ENCODE results near the gene PLEKHA6. TPM values are rescaled to one million over a fixed set of nuclear protein-coding genes. Genes with fewer than 3 reads are reported as not detected.
A peak's percentile ranks its signal among the peaks of the same experiment; 100 is the strongest.

Gene PLEKHA6
- polyA plus RNA-seq, 1 donor from 2014 or later, result 22.6 TPM

DNA sequence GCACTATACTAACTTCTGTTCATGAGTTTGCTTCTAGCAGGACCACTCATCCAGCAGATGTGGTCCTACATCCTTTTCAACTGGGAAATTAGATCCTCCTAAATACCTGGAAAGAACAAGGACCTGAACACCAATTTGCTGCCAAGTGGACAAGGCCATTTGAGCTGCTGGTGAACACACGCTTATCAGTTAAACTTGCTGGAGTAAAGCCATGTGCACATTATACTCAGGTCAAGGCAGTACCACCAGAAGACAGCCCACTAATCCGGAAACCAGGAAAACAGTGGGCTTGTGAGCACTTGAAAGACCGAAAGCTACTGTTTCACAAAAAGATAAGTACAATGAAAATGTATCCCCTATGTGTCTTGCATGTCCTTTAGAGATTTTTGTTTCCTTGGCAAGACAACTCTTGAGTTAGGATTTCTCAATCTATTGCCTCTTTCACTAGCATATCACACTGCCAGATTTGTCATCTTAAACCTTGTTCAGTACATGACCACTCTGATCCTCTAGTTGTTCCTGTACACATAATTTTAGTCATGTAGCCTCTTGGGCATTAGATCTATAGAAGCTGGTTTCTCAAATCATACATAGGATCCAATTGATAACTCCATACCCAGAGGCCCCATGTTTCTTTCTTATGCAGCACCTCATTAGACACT, 189.1 kb downstream of the PLEKHA6 start:
- no peak overlapping the region for H3K4me2 ChIP-seq (ENCODE audit: low read length)
- H4K20me1 ChIP-seq (ENCODE audit: insufficient read depth), result no peaks in the 10 kb centered on the region
- TF ChIP-seq, protein P1, sequence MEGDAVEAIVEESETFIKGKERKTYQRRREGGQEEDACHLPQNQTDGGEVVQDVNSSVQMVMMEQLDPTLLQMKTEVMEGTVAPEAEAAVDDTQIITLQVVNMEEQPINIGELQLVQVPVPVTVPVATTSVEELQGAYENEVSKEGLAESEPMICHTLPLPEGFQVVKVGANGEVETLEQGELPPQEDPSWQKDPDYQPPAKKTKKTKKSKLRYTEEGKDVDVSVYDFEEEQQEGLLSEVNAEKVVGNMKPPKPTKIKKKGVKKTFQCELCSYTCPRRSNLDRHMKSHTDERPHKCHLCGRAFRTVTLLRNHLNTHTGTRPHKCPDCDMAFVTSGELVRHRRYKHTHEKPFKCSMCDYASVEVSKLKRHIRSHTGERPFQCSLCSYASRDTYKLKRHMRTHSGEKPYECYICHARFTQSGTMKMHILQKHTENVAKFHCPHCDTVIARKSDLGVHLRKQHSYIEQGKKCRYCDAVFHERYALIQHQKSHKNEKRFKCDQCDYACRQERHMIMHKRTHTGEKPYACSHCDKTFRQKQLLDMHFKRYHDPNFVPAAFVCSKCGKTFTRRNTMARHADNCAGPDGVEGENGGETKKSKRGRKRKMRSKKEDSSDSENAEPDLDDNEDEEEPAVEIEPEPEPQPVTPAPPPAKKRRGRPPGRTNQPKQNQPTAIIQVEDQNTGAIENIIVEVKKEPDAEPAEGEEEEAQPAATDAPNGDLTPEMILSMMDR (IDR thresholded peaks at IDR 0.05; ENCODE audit: poor library complexity, severe bottlenecking), result no peak
- TF ChIP-seq SMC3 (conservative IDR thresholded peaks at IDR 0.05; ENCODE audit: poor library complexity), result no peak
- no peak for TF ChIP-seq EZH2 (IDR thresholded peaks at IDR 0.05; ENCODE audit: borderline replicate concordance, insufficient read depth, low read length, poor library complexity, severe bottlenecking)
- no peak for TF ChIP-seq MXI1 (conservative IDR thresholded peaks at IDR 0.05; ENCODE audit: poor library complexity, severe bottlenecking)
- TF ChIP-seq POLR2AphosphoS5 (IDR thresholded peaks at IDR 0.05), result no peak
- no peak for TF ChIP-seq RAD21 (conservative IDR thresholded peaks at IDR 0.05)
- no peak for TF ChIP-seq TAF1 (IDR thresholded peaks at IDR 0.05; ENCODE audit: low read depth)
- no peak for TF ChIP-seq EP300 (conservative IDR thresholded peaks at IDR 0.05; ENCODE audit: poor library complexity, severe bottlenecking)
- TF ChIP-seq, protein P2, sequence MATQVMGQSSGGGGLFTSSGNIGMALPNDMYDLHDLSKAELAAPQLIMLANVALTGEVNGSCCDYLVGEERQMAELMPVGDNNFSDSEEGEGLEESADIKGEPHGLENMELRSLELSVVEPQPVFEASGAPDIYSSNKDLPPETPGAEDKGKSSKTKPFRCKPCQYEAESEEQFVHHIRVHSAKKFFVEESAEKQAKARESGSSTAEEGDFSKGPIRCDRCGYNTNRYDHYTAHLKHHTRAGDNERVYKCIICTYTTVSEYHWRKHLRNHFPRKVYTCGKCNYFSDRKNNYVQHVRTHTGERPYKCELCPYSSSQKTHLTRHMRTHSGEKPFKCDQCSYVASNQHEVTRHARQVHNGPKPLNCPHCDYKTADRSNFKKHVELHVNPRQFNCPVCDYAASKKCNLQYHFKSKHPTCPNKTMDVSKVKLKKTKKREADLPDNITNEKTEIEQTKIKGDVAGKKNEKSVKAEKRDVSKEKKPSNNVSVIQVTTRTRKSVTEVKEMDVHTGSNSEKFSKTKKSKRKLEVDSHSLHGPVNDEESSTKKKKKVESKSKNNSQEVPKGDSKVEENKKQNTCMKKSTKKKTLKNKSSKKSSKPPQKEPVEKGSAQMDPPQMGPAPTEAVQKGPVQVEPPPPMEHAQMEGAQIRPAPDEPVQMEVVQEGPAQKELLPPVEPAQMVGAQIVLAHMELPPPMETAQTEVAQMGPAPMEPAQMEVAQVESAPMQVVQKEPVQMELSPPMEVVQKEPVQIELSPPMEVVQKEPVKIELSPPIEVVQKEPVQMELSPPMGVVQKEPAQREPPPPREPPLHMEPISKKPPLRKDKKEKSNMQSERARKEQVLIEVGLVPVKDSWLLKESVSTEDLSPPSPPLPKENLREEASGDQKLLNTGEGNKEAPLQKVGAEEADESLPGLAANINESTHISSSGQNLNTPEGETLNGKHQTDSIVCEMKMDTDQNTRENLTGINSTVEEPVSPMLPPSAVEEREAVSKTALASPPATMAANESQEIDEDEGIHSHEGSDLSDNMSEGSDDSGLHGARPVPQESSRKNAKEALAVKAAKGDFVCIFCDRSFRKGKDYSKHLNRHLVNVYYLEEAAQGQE (IDR thresholded peaks at IDR 0.05; ENCODE audit: borderline replicate concordance), result no peak
- no peaks in the 10 kb centered on the region for H3K9me3 ChIP-seq (ENCODE audit: low read length)
- no peaks in the 10 kb centered on the region for H3K27me3 ChIP-seq (ENCODE audit: insufficient read depth, low read depth, low read length)
- H3K4me3 ChIP-seq (ENCODE audit: low read length), result no peak overlapping the region
- H3K36me3 ChIP-seq (ENCODE audit: insufficient read depth, low read length), result no peaks in the 10 kb centered on the region
- H2AFZ ChIP-seq (ENCODE audit: low read depth, low read length), result no peak overlapping the region
- no peaks in the 10 kb centered on the region for H3K9me2 ChIP-seq (ENCODE audit: insufficient read depth, low read length)
- no peaks in the 10 kb centered on the region for H3F3A ChIP-seq (ENCODE audit: insufficient read depth, low read length, poor library complexity, severe bottlenecking)
- H3K79me2 ChIP-seq (replicated peaks; ENCODE audit: insufficient read depth, low read length), result no peaks in the 10 kb centered on the region
- no peak overlapping the region for H3K27ac ChIP-seq (ENCODE audit: low read length)
- no peak overlapping the region for H3K9ac ChIP-seq (ENCODE audit: low read length)

DNA sequence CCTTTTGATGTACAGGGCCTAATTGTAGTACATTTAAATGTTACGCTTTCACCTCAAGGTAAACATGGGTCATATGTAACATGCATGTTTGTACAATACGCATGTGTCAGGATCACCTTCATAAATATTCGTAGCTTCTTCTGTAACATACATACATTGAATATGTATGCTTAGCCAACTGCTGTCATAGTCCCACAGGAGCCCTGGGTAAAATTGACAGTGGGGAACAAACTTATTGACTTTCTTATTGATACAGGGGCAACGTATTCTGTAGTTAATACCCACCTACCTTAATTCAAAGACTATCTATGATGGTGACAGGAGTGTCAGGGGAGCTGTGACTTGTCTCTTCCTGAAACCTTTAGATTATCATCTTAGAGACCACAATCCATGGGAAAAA, 189.9 kb downstream of the PLEKHA6 start:
- no peak overlapping the region for H3K4me3 ChIP-seq (ENCODE audit: low read length)
- peak overlapping the region; percentile 15 for H3K27ac ChIP-seq (ENCODE audit: low read length)
- no peaks in the 10 kb centered on the region for H3F3A ChIP-seq (ENCODE audit: insufficient read depth, low read length, poor library complexity, severe bottlenecking)
- no peaks in the 10 kb centered on the region for H3K9me3 ChIP-seq (ENCODE audit: low read length)
- no peak overlapping the region for H3K9ac ChIP-seq (ENCODE audit: low read length)
- no peak overlapping the region for H3K4me2 ChIP-seq (ENCODE audit: low read length)
- no peaks in the 10 kb centered on the region for H3K79me2 ChIP-seq (replicated peaks; ENCODE audit: insufficient read depth, low read length)
- no peak overlapping the region for H2AFZ ChIP-seq (ENCODE audit: low read depth, low read length)
- no peaks in the 10 kb centered on the region for H4K20me1 ChIP-seq (ENCODE audit: insufficient read depth)
- H3K9me2 ChIP-seq (ENCODE audit: insufficient read depth, low read length), result no peaks in the 10 kb centered on the region
- H3K36me3 ChIP-seq (ENCODE audit: insufficient read depth, low read length), result no peaks in the 10 kb centered on the region
- no peaks in the 10 kb centered on the region for H3K27me3 ChIP-seq (ENCODE audit: insufficient read depth, low read depth, low read length)
- TF ChIP-seq TAF1 (IDR thresholded peaks at IDR 0.05; ENCODE audit: low read depth), result no peak
- TF ChIP-seq SMC3 (conservative IDR thresholded peaks at IDR 0.05; ENCODE audit: poor library complexity), result no peak
- TF ChIP-seq EP300 (conservative IDR thresholded peaks at IDR 0.05; ENCODE audit: poor library complexity, severe bottlenecking), result no peak
- no peak for TF ChIP-seq POLR2AphosphoS5 (IDR thresholded peaks at IDR 0.05)
- TF ChIP-seq, protein P2 (IDR thresholded peaks at IDR 0.05; ENCODE audit: borderline replicate concordance), result no peak
- TF ChIP-seq RAD21 (conservative IDR thresholded peaks at IDR 0.05), result no peak
- no peak for TF ChIP-seq MXI1 (conservative IDR thresholded peaks at IDR 0.05; ENCODE audit: poor library complexity, severe bottlenecking)
- TF ChIP-seq, protein P1 (IDR thresholded peaks at IDR 0.05; ENCODE audit: poor library complexity, severe bottlenecking), result no peak
- no peak for TF ChIP-seq EZH2 (IDR thresholded peaks at IDR 0.05; ENCODE audit: borderline replicate concordance, insufficient read depth, low read length, poor library complexity, severe bottlenecking)

All from neural cell (in vitro differentiated cells).